Measurements from ENCODE around the gene SLC6A3.
"Not testable (repeated sequence)": the region's sequence is repeated elsewhere in the genome, so short reads cannot be mapped to it uniquely, and the experiment has no call there.

SLC6A3 gene

DNA sequence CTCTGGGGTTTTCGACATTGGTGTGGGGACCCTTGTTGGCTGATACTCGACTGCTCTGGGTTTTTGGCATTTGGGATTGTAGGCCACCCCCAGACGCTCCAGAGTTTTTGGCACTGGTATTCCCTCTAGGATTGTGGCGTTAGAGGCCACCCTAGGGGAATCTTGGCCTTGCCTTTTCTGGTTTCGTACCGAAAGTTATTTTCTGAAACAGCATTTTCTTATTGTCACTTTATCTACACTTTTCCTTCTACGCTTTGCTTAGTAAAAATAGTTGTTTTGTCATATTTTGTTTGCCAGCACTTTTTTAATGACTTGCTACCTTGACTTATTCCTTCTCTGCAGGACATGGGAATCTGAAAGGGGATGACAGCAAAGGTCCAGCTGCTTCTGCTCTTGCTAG lies 75.2 kb downstream of the SLC6A3 start:
- DNase-seq (ENCODE audit: low read depth): no peak

DNA sequence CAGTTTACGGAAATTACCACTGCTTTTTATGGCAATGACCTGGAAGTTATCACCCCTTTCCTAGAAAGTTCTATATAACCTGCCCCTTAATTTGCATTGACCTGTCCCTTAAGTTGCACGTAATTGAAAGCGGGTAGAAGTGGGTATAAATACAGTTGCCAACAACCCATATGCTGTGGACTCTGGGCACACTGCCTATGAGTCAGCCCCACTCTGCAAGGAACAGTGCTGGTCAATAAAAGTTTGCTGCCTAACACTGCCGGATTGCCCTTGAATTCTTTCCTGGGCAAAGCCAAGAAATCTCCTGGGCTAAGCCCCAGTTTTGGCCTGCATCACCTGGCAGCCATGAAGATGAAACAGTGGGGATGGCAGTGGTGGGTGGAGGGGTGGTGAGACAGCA lies 76.5 kb downstream of the SLC6A3 start:
- DNase-seq (ENCODE audit: low read depth): no peak

- DNase-seq (ENCODE audit: low read depth): no peak
Observed at GRCh38 chr5:1368236-1368635, 77.0 kb downstream of the SLC6A3 start.

GRCh38 chr5:1367149-1367548 lies 78.1 kb downstream of the SLC6A3 start:
- no peak for DNase-seq (ENCODE audit: low read depth)

DNA sequence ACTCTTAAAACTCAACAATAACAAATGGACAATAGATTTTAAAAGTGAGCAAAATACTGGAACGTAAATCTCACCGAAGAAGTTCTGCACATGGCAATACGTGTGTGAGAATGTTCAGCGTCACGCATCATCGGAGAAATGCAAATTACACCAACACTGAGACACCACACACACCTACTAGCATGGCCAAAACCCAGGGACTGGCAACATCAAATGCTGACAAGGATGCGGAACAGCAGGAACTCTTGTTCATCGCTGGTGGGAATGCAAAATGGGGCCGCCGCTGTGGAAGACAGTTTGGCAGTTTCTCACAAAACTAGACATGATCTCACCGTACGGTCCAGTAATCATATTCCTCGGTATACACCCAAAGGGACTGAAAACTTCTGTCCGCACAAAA lies 78.7 kb downstream of the SLC6A3 start:
- no peak for DNase-seq (ENCODE audit: low read depth)

DNA sequence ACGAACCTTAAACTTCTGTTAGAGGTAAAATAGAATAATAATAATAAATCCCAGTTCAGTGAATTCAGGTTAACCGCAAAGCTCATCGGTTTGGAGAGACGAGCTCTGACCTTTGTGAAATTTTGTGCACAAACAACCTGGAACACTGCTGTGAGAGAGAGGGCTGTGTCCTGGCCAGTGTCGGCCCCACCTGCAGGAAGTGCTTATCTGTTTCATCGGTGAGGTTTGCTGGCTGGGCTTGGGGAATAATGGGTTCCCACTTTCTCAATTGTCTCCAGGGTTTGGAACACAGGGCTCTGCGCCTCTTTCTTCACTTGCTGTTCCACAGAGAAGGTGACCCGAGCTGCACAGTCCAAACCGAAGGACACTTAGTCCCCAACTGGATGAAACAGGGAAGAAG lies 81.0 kb downstream of the SLC6A3 start:
- DNase-seq (ENCODE audit: low read depth): no peak

DNA sequence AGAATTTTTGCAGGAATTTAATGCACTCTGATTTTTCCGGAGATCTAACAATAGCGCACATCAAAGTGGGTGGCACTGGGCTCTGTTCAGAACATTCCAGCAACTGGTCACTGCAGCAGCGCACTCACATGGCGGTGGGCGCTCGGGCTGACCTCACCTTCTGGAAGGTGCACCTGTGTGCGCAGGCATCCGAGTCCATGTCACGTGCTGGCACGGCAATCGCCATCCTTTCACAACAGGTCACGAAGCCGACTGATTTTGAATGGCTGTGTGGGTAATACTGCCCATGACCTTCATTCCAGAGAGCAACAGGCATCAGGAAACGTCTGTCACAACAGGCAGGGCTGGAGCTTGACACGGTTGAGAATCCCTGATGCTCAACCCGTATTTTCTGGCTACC lies 81.7 kb downstream of the SLC6A3 start:
- no peak for DNase-seq (ENCODE audit: low read depth)

- DNase-seq (ENCODE audit: low read depth): no peak
Observed at GRCh38 chr5:1363160-1363559, 82.1 kb downstream of the SLC6A3 start.

- no peak for DNase-seq (ENCODE audit: low read depth)
Observed at GRCh38 chr5:1362242-1363015, 82.8 kb downstream of the SLC6A3 start.

- no peak for DNase-seq (ENCODE audit: low read depth)
Observed at GRCh38 chr5:1360861-1361260, 84.4 kb downstream of the SLC6A3 start.

DNA sequence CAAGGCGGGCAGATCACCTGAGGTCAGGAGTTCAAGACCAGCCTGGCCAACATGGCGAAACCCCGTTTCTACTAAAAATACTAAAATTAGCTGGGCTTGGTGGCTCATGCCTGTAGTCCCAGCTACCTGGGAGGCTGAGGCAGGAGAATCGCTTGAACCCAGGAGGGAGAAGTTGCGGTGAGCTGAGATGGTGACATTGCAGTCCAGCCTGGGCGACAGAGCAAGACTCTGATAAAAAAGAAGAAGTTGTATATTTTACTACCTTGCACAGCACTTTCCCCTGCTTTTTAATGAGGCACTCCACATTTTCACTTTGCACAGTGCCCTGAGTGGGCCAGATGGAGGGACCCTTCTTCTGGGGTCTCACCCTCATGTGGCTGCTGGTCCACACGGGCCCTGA lies 84.9 kb downstream of the SLC6A3 start:
- not testable (repeated sequence) for DNase-seq (ENCODE audit: low read depth)

DNA sequence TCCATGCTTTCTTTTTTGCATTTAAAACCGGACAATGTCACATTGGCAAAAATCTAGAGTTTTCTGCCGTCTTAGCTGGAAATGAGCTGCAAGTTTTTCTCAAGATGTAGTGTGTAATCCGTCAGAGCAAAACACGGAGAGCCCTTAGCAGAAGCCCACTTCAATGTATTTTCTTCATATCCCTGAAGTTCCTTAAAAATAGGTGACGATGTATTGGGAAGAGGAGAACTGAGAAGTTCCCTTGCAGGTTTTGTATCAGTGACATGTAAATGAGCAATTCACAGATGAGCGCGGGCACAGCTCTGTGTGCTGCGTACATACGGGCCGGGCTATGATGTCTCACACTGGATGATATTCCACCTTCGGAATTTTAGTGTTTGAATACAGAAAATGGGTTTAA lies 85.5 kb downstream of the SLC6A3 start:
- no peak for DNase-seq (ENCODE audit: low read depth)

- no peak for DNase-seq (ENCODE audit: low read depth)
Observed at GRCh38 chr5:1359031-1359645, 86.1 kb downstream of the SLC6A3 start.

GRCh38 chr5:1358726-1359025 lies 86.6 kb downstream of the SLC6A3 start:
- DNase-seq (ENCODE audit: low read depth): no peak

GRCh38 chr5:1357946-1358725 lies 87.1 kb downstream of the SLC6A3 start:
- DNase-seq (ENCODE audit: low read depth): no peak

DNA sequence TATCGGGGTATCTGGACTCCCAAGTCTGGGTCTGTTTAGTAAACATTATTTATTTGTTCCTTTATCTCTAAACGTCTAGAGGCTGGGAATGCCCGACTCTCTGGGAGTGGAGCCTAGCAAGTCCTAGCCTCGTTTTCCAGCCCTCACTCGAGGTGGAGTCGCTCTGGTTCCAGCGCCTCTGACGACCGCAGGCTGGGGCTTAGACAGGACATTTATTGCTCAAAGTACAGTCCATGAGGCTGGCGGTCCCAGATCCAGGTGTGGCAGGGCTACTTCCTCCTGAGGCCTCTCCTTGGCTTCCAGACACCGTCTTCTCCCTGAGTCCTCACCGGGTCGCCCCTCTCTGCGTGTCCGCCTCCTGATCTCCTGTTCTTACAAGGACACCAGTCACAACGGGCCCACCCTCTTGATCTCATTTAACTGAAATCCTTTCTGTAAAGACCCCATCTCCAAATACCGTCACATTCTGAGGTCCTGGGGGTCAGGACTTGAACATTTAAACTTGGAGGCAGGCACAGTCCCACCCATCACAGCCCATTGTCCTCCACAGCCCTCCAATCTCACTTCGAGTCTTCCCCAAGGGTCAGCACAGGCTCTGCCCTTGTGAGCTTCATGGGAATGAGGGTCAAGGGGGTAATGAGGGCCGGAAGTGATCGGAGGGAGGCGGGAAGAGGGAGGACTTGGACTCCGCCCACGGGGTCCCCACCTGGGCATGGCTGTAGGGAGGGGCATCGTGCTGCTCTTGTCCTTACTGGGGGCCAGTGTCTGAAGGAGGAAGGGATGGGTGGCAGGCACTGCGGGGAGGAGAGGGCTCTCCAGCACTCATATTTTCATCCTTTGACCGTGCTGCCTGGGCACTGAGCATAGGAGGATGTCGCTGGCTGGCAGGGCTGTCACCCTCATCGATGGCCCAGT lies 88.1 kb downstream of the SLC6A3 start:
- DNase-seq (ENCODE audit: low read depth): no peak

- DNase-seq (ENCODE audit: low read depth): no peak
Observed at GRCh38 chr5:1354576-1354975, 90.7 kb downstream of the SLC6A3 start.

GRCh38 chr5:1352231-1353219 lies 92.7 kb downstream of the SLC6A3 start:
- no peak for DNase-seq (ENCODE audit: low read depth)

- no peak for DNase-seq (ENCODE audit: low read depth)
Observed at GRCh38 chr5:1351156-1351555, 94.1 kb downstream of the SLC6A3 start.

DNA sequence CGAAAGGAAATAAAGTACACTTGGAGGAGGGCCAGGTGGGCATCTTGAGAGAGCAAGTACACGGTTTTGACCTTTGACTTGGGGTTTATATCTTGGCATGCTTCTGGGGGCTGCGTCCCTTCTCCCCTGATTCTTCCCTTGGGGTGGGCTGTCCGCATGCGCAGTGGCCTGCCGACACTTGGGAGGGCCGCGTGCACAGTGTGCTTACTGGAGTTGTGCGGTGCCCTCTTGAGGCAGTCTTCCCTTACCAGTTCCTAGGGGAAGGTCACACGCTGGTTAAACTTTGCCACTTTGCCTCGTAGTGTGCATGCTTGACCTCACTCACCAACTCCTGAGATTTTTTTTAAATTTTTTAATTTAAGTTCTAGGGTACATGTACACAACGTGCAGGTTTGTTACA lies 96.0 kb downstream of the SLC6A3 start:
- DNase-seq (ENCODE audit: low read depth): no peak

DNA sequence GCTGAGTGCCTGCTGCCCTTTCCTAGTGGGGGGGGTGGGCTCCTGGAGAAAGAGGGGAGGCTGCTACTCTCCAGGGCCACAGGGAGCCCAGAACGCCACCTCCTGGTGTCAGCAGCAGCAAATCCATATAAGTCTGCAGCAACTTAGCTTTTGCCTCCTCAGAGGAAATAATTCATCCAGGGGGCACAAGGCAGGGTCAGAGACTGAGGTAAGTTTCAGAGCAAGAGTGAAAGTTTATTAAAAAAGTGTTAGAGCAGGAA lies 96.3 kb downstream of the SLC6A3 start:
- no peak for DNase-seq (ENCODE audit: low read depth)

Data from stimulated activated CD8-positive, alpha-beta memory T cell treated with anti-CD3 and anti-CD28 coated beads, Interleukin-7, amount 100 ng/mL, for 24 hours (primary cell).